SU-DHL-6 (cell line): ENCODE results near the gene RALGPS1.

Source experiments
- H2AFZ ChIP-seq: fragments of 200-600 bp; sonication (generic); 2 replicates; pipeline ENCODE4 v1.6.1; 2014; ENCODE audit warnings: low read depth, mild to moderate bottlenecking, moderate library complexity, mixed read lengths, antibody characterized with exemption, low read length; ENCODE audit not compliant: severe bottlenecking
- H3F3A ChIP-seq: fragments of 200-600 bp; shearing (Covaris generic); 2 replicates; pipeline ENCODE4 v1.6.0; 2016; ENCODE audit warnings: antibody characterized with exemption, mild to moderate bottlenecking; ENCODE audit not compliant: insufficient read depth
- H3K27ac ChIP-seq: fragments of 200-600 bp; sonication (generic); 2 replicates; pipeline ENCODE4 v1.5.1; 2016; ENCODE audit warnings: low read depth, mild to moderate bottlenecking, low read length, moderate library complexity, mixed read lengths
- H3K27me3 ChIP-seq: fragments of 200-600 bp; sonication (generic), shearing (Covaris generic); 2 replicates; pipeline ENCODE4 v1.6.0; 2014; ENCODE audit warnings: mild to moderate bottlenecking, low read length
- H3K36me3 ChIP-seq: fragments of 200-600 bp; sonication (generic); 2 replicates; pipeline ENCODE4 v1.6.1; 2014; ENCODE audit warnings: mild to moderate bottlenecking, low read length, mixed read lengths
- H3K4me2 ChIP-seq: fragments of 300-600, 200-600 bp; shearing (Covaris generic), sonication (generic); 2 replicates; pipeline ENCODE4 v1.6.0; 2014; ENCODE audit warnings: low read length, low read depth, mild to moderate bottlenecking; ENCODE audit not compliant: poor library complexity, severe bottlenecking
- H3K4me3 ChIP-seq: fragments of 200-600 bp; sonication (generic); 2 replicates; pipeline ENCODE4 v1.5.1; 2014; ENCODE audit warnings: antibody characterized with exemption, low read length, mild to moderate bottlenecking, mixed read lengths; ENCODE audit not compliant: insufficient read depth, poor library complexity, severe bottlenecking
- H3K79me2 ChIP-seq: fragments of 200-600 bp; sonication (generic); 2 replicates; pipeline ENCODE4 v1.6.1; 2014; ENCODE audit warnings: mild to moderate bottlenecking, low read length, moderate library complexity; ENCODE audit not compliant: insufficient read depth
- H3K9ac ChIP-seq: fragments of 200-600 bp; sonication (generic); 2 replicates; pipeline ENCODE4 v1.7.0; 2014; ENCODE audit warnings: mild to moderate bottlenecking, low read length
- H3K9me2 ChIP-seq: fragments of 200-600 bp; sonication (generic); replicated peaks from 2 replicates; pipeline ENCODE4 v1.6.1; 2014; ENCODE audit warnings: low read length; ENCODE audit not compliant: insufficient read depth
- H3K9me3 ChIP-seq: fragments of 200-600 bp; sonication (generic); 2 replicates; pipeline ENCODE4 v1.6.1; 2014; ENCODE audit warnings: low read length, mixed read lengths; ENCODE audit not compliant: insufficient read depth
- H4K20me1 ChIP-seq: fragments of 200-600 bp; sonication (generic); 2 replicates; pipeline ENCODE4 v1.6.1; 2014; ENCODE audit warnings: low read depth, mild to moderate bottlenecking, antibody characterized with exemption, low read length, moderate library complexity, mixed read lengths
- CTCF ChIP-seq: fragments of 200-600 bp; sonication (generic); IDR thresholded peaks from one replicate; pipeline ENCODE4 v1.5.1; 2017; ENCODE audit warnings: antibody characterized with exemption, mild to moderate bottlenecking, low read length, moderate library complexity; ENCODE audit not compliant: insufficient read depth, poor library complexity, severe bottlenecking
- EZH2phosphoT487 ChIP-seq: fragments of 200-600 bp; sonication (generic), shearing (Covaris generic); conservative IDR thresholded peaks from 2 replicates; pipeline ENCODE4 v1.6.1; 2018; ENCODE audit warnings: mild to moderate bottlenecking, antibody characterized with exemption, low read length, moderate library complexity, mixed read lengths

The RALGPS1 gene

GRCh38 chr9:127192744-127193143, 278.2 kb downstream of the RALGPS1 start:
- Histone ChIP-seq H3K36me3 (no peaks in the 10 kb centered on the region), H4K20me1 (no peaks in the 10 kb centered on the region), H3F3A (no peaks in the 10 kb centered on the region), H2AFZ (no peak overlapping the region), H3K27me3 (no peaks in the 10 kb centered on the region), H3K27ac (no peak overlapping the region), H3K79me2 (no peaks in the 10 kb centered on the region), H3K9ac (no peak overlapping the region), H3K4me2 (no peak overlapping the region), H3K4me3 (no peak overlapping the region), H3K9me3 (no peaks in the 10 kb centered on the region), H3K9me2 (no peaks in the 10 kb centered on the region)
- TF ChIP-seq CTCF (no peak), EZH2phosphoT487 (no peak)

- Histone ChIP-seq H3K9me2 (no peaks in the 10 kb centered on the region), H3K27ac (no peak overlapping the region), H2AFZ (no peak overlapping the region), H3K27me3 (no peaks in the 10 kb centered on the region), H3K9me3 (no peaks in the 10 kb centered on the region), H3K4me3 (no peak overlapping the region), H3K4me2 (no peak overlapping the region), H3K79me2 (no peaks in the 10 kb centered on the region), H3K36me3 (no peaks in the 10 kb centered on the region), H3F3A (no peaks in the 10 kb centered on the region), H4K20me1 (no peaks in the 10 kb centered on the region), H3K9ac (no peak overlapping the region)
- no peak for TF ChIP-seq EZH2phosphoT487
- TF ChIP-seq CTCF, result no peak
These were observed 278.9 kb downstream of the RALGPS1 start for GRCh38 chr9:127193483-127193882.

GRCh38 chr9:127194881-127195713, 280.5 kb downstream of the RALGPS1 start:
- Histone ChIP-seq H3K4me3 (no peak overlapping the region), H3F3A (no peaks in the 10 kb centered on the region), H3K4me2 (no peak overlapping the region), H3K9ac (no peak overlapping the region), H3K36me3 (no peaks in the 10 kb centered on the region), H4K20me1 (no peaks in the 10 kb centered on the region), H3K9me3 (no peaks in the 10 kb centered on the region), H3K27me3 (no peaks in the 10 kb centered on the region), H2AFZ (no peak overlapping the region), H3K9me2 (no peaks in the 10 kb centered on the region), H3K27ac (no peak overlapping the region), H3K79me2 (no peaks in the 10 kb centered on the region)
- no peak for TF ChIP-seq EZH2phosphoT487
- no peak for TF ChIP-seq CTCF
